Body of pancreas (tissue), 4 donors: Measurements from ENCODE around the gene GTF2F2. TPM values are rescaled to one million over a fixed set of nuclear protein-coding genes. Genes with fewer than 3 reads are reported as not detected.

Experiments
- ATAC-seq: fragments of 150-250 bp; one replicate; pipeline ENCODE4 v1.9.1; 2016
- DNase-seq, 4 donors: peaks; one replicate each; pipeline ENCODE4 v3.0.0-alpha.2; 2019
- H3K27ac ChIP-seq, 4 donors: fragments of 200-600 bp; sonication (generic); 1 replicate in 3 of 4; 2 replicates in 1 of 4; pipeline versions ENCODE4 v1.5.1 to v1.6.1; 2016 to 2019; ENCODE audit warnings: mild to moderate bottlenecking in 1 of 4, mixed read lengths in 1 of 4, moderate library complexity in 1 of 4
- H3K27me3 ChIP-seq, 2 donors: fragments of 200-600 bp; sonication (generic); one replicate each; pipeline ENCODE4 v1.6.0; 2016; ENCODE audit warnings: mild to moderate bottlenecking in 1 of 2
- H3K36me3 ChIP-seq, 2 donors: fragments of 200-600 bp; sonication (generic); replicated peaks in 1 of 2; 2 replicates each; pipeline ENCODE4 v1.5.1; 2016; ENCODE audit warnings: low read depth in 2 of 2; ENCODE audit not compliant: insufficient read depth in 1 of 2
- H3K4me1 ChIP-seq: fragments of 200-600 bp; sonication (generic); one replicate; pipeline ENCODE4 v1.6.0; 2016
- H3K4me3 ChIP-seq, 2 donors: fragments of 200-600 bp; sonication (generic); 1 replicate in 1 of 2; 2 replicates in 1 of 2; pipeline ENCODE4 v1.5.1; 2016 to 2019
- H3K9me3 ChIP-seq, 3 donors: fragments of 200-600 bp; sonication (generic); 1 replicate in 2 of 3; 2 replicates in 1 of 3; pipeline ENCODE4 v1.5.1; 2016
- CTCF ChIP-seq, 7 experiments: fragments of 450-650 bp in 4 of 7; fragments of 200-600 bp in 3 of 7; sonication (generic) in 3 of 7; IDR thresholded peaks; one replicate each; pipeline ENCODE4 v1.5.1; 2016 to 2019; ENCODE audit warnings: antibody characterized with exemption in 7 of 7
- POLR2A ChIP-seq, 3 donors: fragments of 450-650 bp; IDR thresholded peaks; one replicate each; pipeline ENCODE4 v1.6.1; 2016; ENCODE audit warnings: antibody characterized with exemption in 3 of 3, mild to moderate bottlenecking in 2 of 3
- WGBS, 2 donors: methylation state at CpG; one replicate each; pipeline ENCODE4 v1.1.5; 2017; 5-methylcytosine and 5-hydroxymethylcytosine counted together
- intact Hi-C: fragments of 100-400 bp; cut with DNase I; formaldehyde crosslinking; loops from one replicate; pipeline ENCODE4 v1.15.1; 2023
- total RNA-seq, 2 donors: library from RNA; depleted of rRNA; stranded (reverse); fragments of >200 nt; gene quantifications; one replicate each; pipeline ENCODE4 v1.1.0, GENCODE V29; 2016

Gene GTF2F2
- total RNA-seq, 2 donors from 2014 or later: 5.9 to 9.6 TPM

GRCh38 chr13:45299194-45299593, 178.9 kb downstream of the GTF2F2 start:
- Histone ChIP-seq H3K4me1 (no peaks in the 10 kb centered on the region), H3K36me3 (no peaks in the 10 kb centered on the region), H3K27ac (no peak overlapping the region), H3K9me3 (no peaks in the 10 kb centered on the region), H3K27me3 (no peaks in the 10 kb centered on the region), H3K4me3 (no peak overlapping the region)
- DNase-seq: no peak
- intact Hi-C loops: no loop called here
- ATAC-seq: no peak
- whole genome bisulfite sequencing, 2 donors: 54 to 56% methylated on average over 3 of the region's 3 CpGs
- TF ChIP-seq POLR2A (IDR thresholded peaks at IDR 0.05) (no peak), CTCF (IDR thresholded peaks at IDR 0.05) (no peak)

GRCh38 chr13:45300190-45300985, 180.1 kb downstream of the GTF2F2 start:
- Histone ChIP-seq H3K36me3 (no peaks in the 10 kb centered on the region), H3K9me3 (no peaks in the 10 kb centered on the region), H3K4me3 (no peak overlapping the region), H3K27me3 (no peaks in the 10 kb centered on the region), H3K4me1 (no peaks in the 10 kb centered on the region), H3K27ac (no peak overlapping the region)
- ATAC-seq (no peak), DNase-seq (no peak)
- WGBS, 2 donors: 43 to 47% methylated on average over 8 to 9 of the region's 9 CpGs
- intact Hi-C loops: loop anchor here (10.0 kb wide), 1 partner anchor 246 kb away; no protein-coding TSS in a partner anchor
- TF ChIP-seq POLR2A (IDR thresholded peaks at IDR 0.05) (no peak), CTCF (IDR thresholded peaks at IDR 0.05) (no peak)

GRCh38 chr13:45301263-45301662, 181.0 kb downstream of the GTF2F2 start:
- intact Hi-C loops: loop anchor here (10.0 kb wide), 1 partner anchor 246 kb away; no protein-coding TSS in a partner anchor
- TF ChIP-seq POLR2A (IDR thresholded peaks at IDR 0.05) (no peak), CTCF (IDR thresholded peaks at IDR 0.05) (no peak)
- WGBS, 2 donors: 73% methylated on average over 11 of the region's 11 CpGs
- Histone ChIP-seq H3K9me3 (no peaks in the 10 kb centered on the region), H3K27ac (no peak overlapping the region), H3K4me3 (no peak overlapping the region), H3K4me1 (no peaks in the 10 kb centered on the region), H3K36me3 (no peaks in the 10 kb centered on the region), H3K27me3 (no peaks in the 10 kb centered on the region)
- no peak for DNase-seq
- ATAC-seq: no peak

GRCh38 chr13:45302507-45302906, 182.2 kb downstream of the GTF2F2 start:
- Histone ChIP-seq H3K36me3 (no peaks in the 10 kb centered on the region), H3K4me3 (no peak overlapping the region), H3K27me3 (no peaks in the 10 kb centered on the region), H3K27ac (no peak overlapping the region), H3K4me1 (no peaks in the 10 kb centered on the region), H3K9me3 (no peaks in the 10 kb centered on the region)
- ATAC-seq (no peak), DNase-seq (no peak)
- TF ChIP-seq POLR2A (IDR thresholded peaks at IDR 0.05) (no peak), CTCF (IDR thresholded peaks at IDR 0.05) (no peak)
- 36 to 42% methylated on average over 2 to 3 of the region's 3 CpGs for WGBS, 2 donors
- intact Hi-C loops: loop anchor here (10.0 kb wide), 1 partner anchor 248 kb away; no protein-coding TSS in a partner anchor
